Mesendoderm (in vitro differentiated cells): Measurements from ENCODE around the gene OSBPL10.
A peak's percentile ranks its signal among the peaks of the same experiment; 100 is the strongest.

Experiments used
- DNase-seq: peaks from one replicate; pipeline ENCODE4 v3.0.0; 2013
- H2AK5ac ChIP-seq: 2 replicates; pipeline ENCODE4 v1.6.1; 2013; ENCODE audit warnings: low read length, inconsistent platforms
- H2BK120ac ChIP-seq: 2 replicates; pipeline ENCODE4 v1.6.1; 2013; ENCODE audit warnings: low read depth, mild to moderate bottlenecking, low read length, moderate library complexity, mixed read lengths
- H2BK15ac ChIP-seq: replicated peaks from 2 replicates; pipeline ENCODE4 v1.6.1; 2013; ENCODE audit warnings: low read depth, mild to moderate bottlenecking, moderate library complexity
- H2BK5ac ChIP-seq: 2 replicates; pipeline ENCODE4 v1.6.1; 2013; ENCODE audit warnings: low read length, inconsistent platforms
- H3K18ac ChIP-seq: 2 replicates; pipeline ENCODE4 v1.6.1; 2013; ENCODE audit warnings: mild to moderate bottlenecking, low read length, mixed read lengths
- H3K23ac ChIP-seq: one replicate; pipeline ENCODE4 v1.6.1; 2013; ENCODE audit warnings: low read length
- H3K27ac ChIP-seq: 2 replicates; pipeline ENCODE4 v1.5.1; 2013; ENCODE audit warnings: low read depth, mild to moderate bottlenecking, inconsistent platforms, low read length, moderate library complexity
- H3K27me3 ChIP-seq: 2 replicates; pipeline ENCODE4 v1.6.1; 2013; ENCODE audit warnings: low read length, control low read depth, mild to moderate bottlenecking, inconsistent platforms; ENCODE audit not compliant: insufficient read depth, poor library complexity
- H3K36me3 ChIP-seq: 2 replicates; pipeline ENCODE4 v1.6.1; 2013; ENCODE audit warnings: low read length, inconsistent platforms; ENCODE audit not compliant: control insufficient read depth, insufficient read depth
- H3K4ac ChIP-seq: one replicate; pipeline ENCODE4 v1.6.1; 2013; ENCODE audit warnings: low read depth, mild to moderate bottlenecking, low read length, moderate library complexity
- H3K4me1 ChIP-seq: 2 replicates; pipeline ENCODE4 v1.6.1; 2013; ENCODE audit warnings: low read depth, low read length, inconsistent platforms; ENCODE audit not compliant: control insufficient read depth
- H3K4me2 ChIP-seq: 2 replicates; pipeline ENCODE4 v1.6.1; 2013; ENCODE audit warnings: low read length
- H3K4me3 ChIP-seq: 2 replicates; pipeline ENCODE4 v1.5.1; 2013; ENCODE audit warnings: mild to moderate bottlenecking, low read length
- H3K56ac ChIP-seq: one replicate; pipeline ENCODE4 v1.6.1; 2013; ENCODE audit warnings: low read length
- H3K79me1 ChIP-seq: 2 replicates; pipeline ENCODE4 v1.6.1; 2013; ENCODE audit warnings: low read length, inconsistent platforms
- H3K79me2 ChIP-seq: 2 replicates; pipeline ENCODE4 v1.6.1; 2013; ENCODE audit warnings: mild to moderate bottlenecking, low read length; ENCODE audit not compliant: control insufficient read depth, insufficient read depth
- H3K9ac ChIP-seq: 2 replicates; pipeline ENCODE4 v1.6.1; 2013; ENCODE audit warnings: low read length, inconsistent platforms
- H4K5ac ChIP-seq: one replicate; pipeline ENCODE4 v1.6.1; 2013; ENCODE audit warnings: low read length
- H4K8ac ChIP-seq: one replicate; pipeline ENCODE4 v1.6.1; 2013; ENCODE audit warnings: low read depth, mild to moderate bottlenecking, control low read depth, low read length, moderate library complexity
- WGBS: extraction: QIAGEN DNeasy Blood & Tissue Kit; methylation state at CpG from one replicate; pipeline ENCODE4 v1.1.7; 2013; ENCODE audit warnings: low lambda C conversion rate, missing lambda C conversion rate; ENCODE audit not compliant: insufficient coverage; ENCODE audit errors: extremely low coverage; 5-methylcytosine and 5-hydroxymethylcytosine counted together

OSBPL10 gene

GRCh38 chr3:31733234-31733667 lies 247.8 kb downstream of the OSBPL10 start:
- Histone ChIP-seq H3K23ac (no peak overlapping the region), H3K4me3 (no peak overlapping the region), H4K8ac (no peak overlapping the region), H3K18ac (no peak overlapping the region), H4K5ac (no peak overlapping the region), H3K79me1 (no peaks in the 10 kb centered on the region), H2BK5ac (no peak overlapping the region), H3K4ac (no peak overlapping the region), H2BK120ac (no peak overlapping the region), H3K27ac (no peak overlapping the region), H2BK15ac (no peak overlapping the region), H3K56ac (no peak overlapping the region), H3K36me3 (no peaks in the 10 kb centered on the region), H3K4me2 (no peak overlapping the region), H3K27me3 (no peaks in the 10 kb centered on the region), H3K4me1 (no peaks in the 10 kb centered on the region), H2AK5ac (no peak overlapping the region), H3K9ac (no peak overlapping the region), H3K79me2 (no peaks in the 10 kb centered on the region)
- no peak for DNase-seq
- WGBS = no CpG with 5 or more reads among the region's 4 CpGs

DNA sequence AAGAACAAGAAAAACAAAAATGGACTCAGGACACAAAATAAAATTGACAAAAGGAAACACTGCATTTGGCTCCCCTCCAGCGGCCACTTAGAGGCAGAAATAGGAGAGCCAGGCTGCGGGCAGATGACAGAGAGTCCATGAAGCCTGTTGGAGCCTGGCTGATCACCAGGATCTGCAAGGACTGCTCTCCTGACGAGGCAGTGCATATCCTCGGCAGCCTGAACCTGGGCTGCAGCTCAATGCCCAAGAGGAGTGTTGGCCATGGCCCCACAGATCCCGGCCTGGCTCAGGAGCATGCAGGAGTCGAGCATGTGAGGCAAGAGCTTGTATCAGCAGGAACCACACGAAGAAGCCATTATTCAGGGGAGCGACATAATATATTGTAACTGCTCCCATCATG lies 248.5 kb downstream of the OSBPL10 start:
- Histone ChIP-seq H2AK5ac (no peak overlapping the region), H3K79me2 (no peaks in the 10 kb centered on the region), H3K4me3 (no peak overlapping the region), H3K56ac (no peak overlapping the region), H3K18ac (no peak overlapping the region), H2BK5ac (no peak overlapping the region), H4K5ac (no peak overlapping the region), H3K27me3 (no peaks in the 10 kb centered on the region), H3K9ac (no peak overlapping the region), H3K23ac (no peak overlapping the region), H2BK15ac (no peak overlapping the region), H2BK120ac (no peak overlapping the region), H4K8ac (no peak overlapping the region), H3K4me1 (no peaks in the 10 kb centered on the region), H3K79me1 (no peaks in the 10 kb centered on the region), H3K27ac (no peak overlapping the region), H3K4ac (no peak overlapping the region), H3K4me2 (no peak overlapping the region), H3K36me3 (no peaks in the 10 kb centered on the region)
- WGBS = no CpG with 5 or more reads among the region's 8 CpGs
- DNase-seq = no peak

- WGBS = no CpG with 5 or more reads among the region's 8 CpGs
- no peak overlapping the region for H3K23ac ChIP-seq
- no peaks in the 10 kb centered on the region for H3K27me3 ChIP-seq
- no peak overlapping the region for H3K9ac ChIP-seq
- H3K27ac ChIP-seq = no peak overlapping the region
- no peak overlapping the region for H2BK15ac ChIP-seq
- no peak overlapping the region for H3K4me3 ChIP-seq
- H2AK5ac ChIP-seq = no peak overlapping the region
- no peak overlapping the region for H3K4me2 ChIP-seq
- peak; percentile 22 for DNase-seq
- H2BK120ac ChIP-seq = no peak overlapping the region
- H3K79me2 ChIP-seq = no peaks in the 10 kb centered on the region
- no peak overlapping the region for H3K18ac ChIP-seq
- H4K8ac ChIP-seq = no peak overlapping the region
- no peak overlapping the region for H3K56ac ChIP-seq
- H3K4me1 ChIP-seq = no peaks in the 10 kb centered on the region
- no peaks in the 10 kb centered on the region for H3K36me3 ChIP-seq
- H3K4ac ChIP-seq = no peak overlapping the region
- H2BK5ac ChIP-seq = no peak overlapping the region
- no peak overlapping the region for H4K5ac ChIP-seq
- H3K79me1 ChIP-seq = no peaks in the 10 kb centered on the region
These were observed 251.5 kb downstream of the OSBPL10 start for GRCh38 chr3:31729573-31729972.

- H3K4ac ChIP-seq = no peak overlapping the region
- DNase-seq = no peak
- no peak overlapping the region for H2AK5ac ChIP-seq
- H3K27ac ChIP-seq = no peak overlapping the region
- no peak overlapping the region for H3K23ac ChIP-seq
- no peaks in the 10 kb centered on the region for H3K79me2 ChIP-seq
- no peak overlapping the region for H3K56ac ChIP-seq
- no peak overlapping the region for H2BK5ac ChIP-seq
- no peak overlapping the region for H2BK120ac ChIP-seq
- no CpG with 5 or more reads among the region's 3 CpGs for WGBS
- no peak overlapping the region for H3K18ac ChIP-seq
- no peaks in the 10 kb centered on the region for H3K27me3 ChIP-seq
- no peak overlapping the region for H4K8ac ChIP-seq
- no peak overlapping the region for H3K4me3 ChIP-seq
- no peak overlapping the region for H3K4me2 ChIP-seq
- H3K4me1 ChIP-seq = no peaks in the 10 kb centered on the region
- H3K79me1 ChIP-seq = no peaks in the 10 kb centered on the region
- no peaks in the 10 kb centered on the region for H3K36me3 ChIP-seq
- H3K9ac ChIP-seq = no peak overlapping the region
- no peak overlapping the region for H4K5ac ChIP-seq
- H2BK15ac ChIP-seq = no peak overlapping the region
These were observed 252.0 kb downstream of the OSBPL10 start for GRCh38 chr3:31729082-31729481.

DNA sequence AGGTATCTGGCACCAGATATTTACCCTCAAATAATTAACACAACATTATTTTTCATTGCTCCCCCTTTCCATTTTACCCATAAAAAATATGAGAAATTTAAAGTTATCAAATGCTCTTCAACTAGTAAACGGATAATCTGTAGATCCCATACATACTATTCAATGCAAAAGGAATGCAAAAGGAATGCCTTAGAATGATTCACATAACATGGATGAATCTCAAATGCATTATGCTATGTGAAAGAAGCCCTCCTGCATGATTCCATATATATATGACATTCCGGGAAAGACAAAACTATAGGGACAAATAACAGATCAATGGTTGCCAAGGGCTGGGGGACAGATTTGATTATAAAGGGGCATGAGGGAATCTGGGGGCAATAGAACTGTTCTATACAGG lies 252.7 kb downstream of the OSBPL10 start:
- no peak overlapping the region for H3K4me2 ChIP-seq
- no peak overlapping the region for H2BK5ac ChIP-seq
- no peaks in the 10 kb centered on the region for H3K36me3 ChIP-seq
- no peak overlapping the region for H2AK5ac ChIP-seq
- H3K4me1 ChIP-seq = no peaks in the 10 kb centered on the region
- H2BK15ac ChIP-seq = no peak overlapping the region
- H2BK120ac ChIP-seq = no peak overlapping the region
- H3K9ac ChIP-seq = no peak overlapping the region
- H3K56ac ChIP-seq = no peak overlapping the region
- no peak overlapping the region for H3K27ac ChIP-seq
- no peak overlapping the region for H4K8ac ChIP-seq
- H3K4me3 ChIP-seq = no peak overlapping the region
- no peak overlapping the region for H4K5ac ChIP-seq
- no peak overlapping the region for H3K4ac ChIP-seq
- no CpG with 5 or more reads among the region's 2 CpGs for WGBS
- no peaks in the 10 kb centered on the region for H3K27me3 ChIP-seq
- no peak for DNase-seq
- H3K79me1 ChIP-seq = no peaks in the 10 kb centered on the region
- no peak overlapping the region for H3K18ac ChIP-seq
- no peak overlapping the region for H3K23ac ChIP-seq
- no peaks in the 10 kb centered on the region for H3K79me2 ChIP-seq

DNA sequence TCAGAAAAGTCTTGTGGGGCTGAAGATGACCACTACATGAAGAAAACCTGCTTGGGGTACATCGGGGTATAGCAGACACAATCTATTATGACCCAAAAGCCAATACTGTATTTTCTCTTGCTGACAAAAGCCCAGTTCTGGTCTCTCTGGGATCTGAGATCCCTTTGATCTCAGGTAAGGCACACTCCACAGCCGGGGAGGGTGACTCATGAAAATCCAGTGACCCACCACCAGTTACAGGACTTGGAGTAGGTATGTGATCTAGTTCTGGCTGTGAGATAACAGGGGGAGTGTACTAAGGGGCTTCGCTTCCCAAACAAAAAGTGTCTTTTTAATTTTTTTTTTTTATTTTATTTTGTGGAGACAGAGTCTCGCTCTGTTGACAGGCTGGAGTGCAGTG lies 255.1 kb downstream of the OSBPL10 start:
- no peaks in the 10 kb centered on the region for H3K27me3 ChIP-seq
- DNase-seq = peak; percentile 23

More for the DNA sequence above, 255.1 kb downstream of the OSBPL10 start:
- H4K5ac ChIP-seq = no peak overlapping the region
- no peaks in the 10 kb centered on the region for H3K4me1 ChIP-seq
- H2BK120ac ChIP-seq = no peak overlapping the region
- H3K79me2 ChIP-seq = no peaks in the 10 kb centered on the region
- H3K56ac ChIP-seq = no peak overlapping the region
- no peak overlapping the region for H2BK5ac ChIP-seq
- H3K23ac ChIP-seq = no peak overlapping the region
- H3K4me3 ChIP-seq = no peak overlapping the region
- no peak overlapping the region for H4K8ac ChIP-seq
- H3K4me2 ChIP-seq = no peak overlapping the region
- no peak overlapping the region for H2BK15ac ChIP-seq
- no CpG with 5 or more reads among the region's 4 CpGs for WGBS
- H3K4ac ChIP-seq = no peak overlapping the region
- H3K18ac ChIP-seq = no peak overlapping the region
- no peak overlapping the region for H3K27ac ChIP-seq
- no peak overlapping the region for H3K9ac ChIP-seq
- H3K79me1 ChIP-seq = no peaks in the 10 kb centered on the region
- no peak overlapping the region for H2AK5ac ChIP-seq
- H3K36me3 ChIP-seq = no peaks in the 10 kb centered on the region
